Tibial artery (tissue), 4 donors: ENCODE measurements around the gene GPATCH11.

Experiments
- DNase-seq, 2 donors: peaks; one replicate each; pipeline ENCODE4 v3.0.0-alpha.2; 2019
- H3K27ac ChIP-seq, 2 donors: fragments of 200-600 bp; sonication (generic) in 1 of 2; 1 replicate in 1 of 2; 2 replicates in 1 of 2; pipeline ENCODE4 v1.5.1; 2018 to 2019; ENCODE audit warnings: mild to moderate bottlenecking in 1 of 2
- H3K27me3 ChIP-seq, 2 donors: fragments of 200-600 bp; sonication (generic) in 1 of 2; one replicate each; pipeline versions ENCODE4 v1.5.1 to v1.6.0; 2016 to 2019
- H3K36me3 ChIP-seq, 3 donors: fragments of 200-600 bp; sonication (generic) in 2 of 3; one replicate each; pipeline ENCODE4 v1.5.1; 2016 to 2019; ENCODE audit warnings: mild to moderate bottlenecking in 2 of 3
- H3K4me1 ChIP-seq, 4 donors: fragments of 200-600 bp; sonication (generic) in 2 of 4; 1 replicate in 3 of 4; 2 replicates in 1 of 4; pipeline ENCODE4 v1.5.1; 2016 to 2019
- H3K4me3 ChIP-seq, 2 donors: fragments of 200-600 bp; sonication (generic) in 1 of 2; 1 replicate in 1 of 2; 2 replicates in 1 of 2; pipeline ENCODE4 v1.5.1; 2018 to 2019; ENCODE audit warnings: mild to moderate bottlenecking in 2 of 2
- H3K9me3 ChIP-seq, 3 donors: fragments of 200-600 bp; sonication (generic) in 1 of 3; one replicate each; pipeline ENCODE4 v1.5.1; 2016 to 2019
- CTCF ChIP-seq, 2 experiments: fragments of 200-600 bp in 1 of 2; fragments of 450-650 bp in 1 of 2; IDR thresholded peaks; one replicate each; pipeline ENCODE4 v1.5.1; 2017 to 2019; ENCODE audit warnings: antibody characterized with exemption in 2 of 2, mild to moderate bottlenecking in 1 of 2, moderate library complexity in 1 of 2
- intact Hi-C: fragments of 100-400 bp; cut with DNase I; formaldehyde crosslinking; loops from one replicate; pipeline ENCODE4 v1.15.0; 2023; ENCODE audit warnings: low total_unique reads

GPATCH11 gene

GRCh38 chr2:37096568-37096967 is 12.2 kb downstream of the GPATCH11 start:
- intact Hi-C loops = no loop called here
- Histone ChIP-seq H3K27me3 (no peaks in the 10 kb centered on the region), H3K36me3 (peaks cover 55 to 82% (median 60%) of the 10 kb centered on the region in 3 donors), H3K27ac (no peak overlapping the region), H3K4me1 (peaks cover 0 to 4% (median 0%) of the 10 kb centered on the region in 4 donors), H3K9me3 (no peaks in the 10 kb centered on the region), H3K4me3 (no peak overlapping the region)
- DNase-seq = no peak
- TF ChIP-seq CTCF (IDR thresholded peaks at IDR 0.05) = no peak

GRCh38 chr2:37098416-37099118 is 14.2 kb downstream of the GPATCH11 start:
- H3K9me3 ChIP-seq = no peaks in the 10 kb centered on the region
- no peak for DNase-seq
- H3K4me1 ChIP-seq = peaks cover 0 to 10% (median 0%) of the 10 kb centered on the region in 4 donors
- peaks cover 45 to 80% (median 55%) of the 10 kb centered on the region in 3 donors for H3K36me3 ChIP-seq
- intact Hi-C loops = no loop called here
- no peaks in the 10 kb centered on the region for H3K27me3 ChIP-seq
- H3K4me3 ChIP-seq = no peak overlapping the region
- H3K27ac ChIP-seq = no peak overlapping the region
- no peak for TF ChIP-seq CTCF (IDR thresholded peaks at IDR 0.05)

GRCh38 chr2:37100054-37100453 is 15.7 kb downstream of the GPATCH11 start:
- peaks cover 30 to 66% (median 41%) of the 10 kb centered on the region in 3 donors for H3K36me3 ChIP-seq
- no peak overlapping the region for H3K4me3 ChIP-seq
- H3K27me3 ChIP-seq = no peaks in the 10 kb centered on the region
- no peaks in the 10 kb centered on the region for H3K9me3 ChIP-seq
- intact Hi-C loops = no loop called here
- TF ChIP-seq CTCF (IDR thresholded peaks at IDR 0.05) = no peak
- DNase-seq = no peak
- H3K4me1 ChIP-seq = peaks cover 0 to 14% (median 0%) of the 10 kb centered on the region in 4 donors
- no peak overlapping the region for H3K27ac ChIP-seq

DNA sequence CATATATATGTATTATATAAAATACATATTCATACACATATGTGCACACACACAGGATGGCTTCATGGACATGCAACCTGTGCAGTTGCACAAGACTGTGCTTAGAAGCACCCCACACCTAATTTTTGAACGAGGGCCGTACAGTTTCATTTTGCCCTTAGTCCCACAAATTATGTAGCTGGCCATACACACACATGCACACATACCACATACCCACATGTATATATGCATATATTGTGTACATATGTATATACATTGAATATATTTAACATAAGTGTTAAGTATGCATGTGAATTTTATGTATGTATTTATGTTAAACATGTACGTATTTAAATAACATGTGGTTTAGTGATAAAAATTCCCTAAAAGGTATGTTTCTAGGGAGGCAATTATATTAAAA is 18.3 kb downstream of the GPATCH11 start:
- DNase-seq = no peak
- no peaks in the 10 kb centered on the region for H3K27me3 ChIP-seq
- no peak overlapping the region for H3K4me3 ChIP-seq
- intact Hi-C loops = no loop called here
- H3K27ac ChIP-seq = no peak overlapping the region
- peaks cover 0 to 14% (median 0%) of the 10 kb centered on the region in 4 donors for H3K4me1 ChIP-seq
- H3K36me3 ChIP-seq = peaks cover 28 to 66% (median 58%) of the 10 kb centered on the region in 3 donors
- no peak for TF ChIP-seq CTCF (IDR thresholded peaks at IDR 0.05)
- H3K9me3 ChIP-seq = no peaks in the 10 kb centered on the region

DNA sequence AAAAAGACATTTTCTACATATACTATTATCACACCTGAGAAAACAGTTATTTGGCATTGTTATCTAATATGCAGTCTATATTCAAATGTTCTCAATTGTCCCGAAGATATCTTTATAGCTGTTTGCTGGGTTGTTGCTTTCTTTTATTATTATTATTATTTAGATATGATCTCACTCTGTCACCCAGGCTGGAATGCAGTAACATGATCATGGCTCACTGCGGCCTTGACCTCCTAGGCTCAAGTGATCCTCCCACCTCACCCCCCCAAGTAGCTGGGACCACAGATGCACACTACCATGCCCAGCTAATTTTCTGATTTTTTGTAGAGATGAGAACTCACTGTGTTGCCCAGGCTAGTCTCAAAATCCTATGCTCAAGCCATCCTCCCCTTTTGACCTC is 19.9 kb downstream of the GPATCH11 start:
- no peak overlapping the region for H3K4me3 ChIP-seq
- TF ChIP-seq CTCF (IDR thresholded peaks at IDR 0.05) = no peak
- intact Hi-C loops = no loop called here
- no peak overlapping the region for H3K27ac ChIP-seq
- H3K4me1 ChIP-seq = peaks cover 0 to 10% (median 0%) of the 10 kb centered on the region in 4 donors
- H3K27me3 ChIP-seq = no peaks in the 10 kb centered on the region
- DNase-seq = no peak
- peaks cover 43 to 73% (median 72%) of the 10 kb centered on the region in 3 donors for H3K36me3 ChIP-seq
- no peaks in the 10 kb centered on the region for H3K9me3 ChIP-seq
